Adrenal gland (tissue), 5 donors: ENCODE measurements around the gene CCDC177.

Experiments used
- CTCF ChIP-seq, 6 experiments: fragments of 450-650 bp in 4 of 6; fragments of 200-600 bp in 2 of 6; sonication (generic) in 1 of 6; IDR thresholded peaks; 1 replicate in 5 of 6; 2 replicates in 1 of 6; pipeline versions ENCODE4 v1.5.1 to v1.8.0; 2016 to 2021; ENCODE audit warnings: antibody characterized with exemption in 6 of 6, mild to moderate bottlenecking in 2 of 6, moderate library complexity in 1 of 6
- POLR2A ChIP-seq, 2 donors: fragments of 450-650 bp; IDR thresholded peaks; one replicate each; pipeline ENCODE4 v1.6.1; 2017; ENCODE audit warnings: antibody characterized with exemption in 2 of 2, mild to moderate bottlenecking in 2 of 2, moderate library complexity in 1 of 2
- donor health status: DM: no; HTN: no; CAD: no.

DNA sequence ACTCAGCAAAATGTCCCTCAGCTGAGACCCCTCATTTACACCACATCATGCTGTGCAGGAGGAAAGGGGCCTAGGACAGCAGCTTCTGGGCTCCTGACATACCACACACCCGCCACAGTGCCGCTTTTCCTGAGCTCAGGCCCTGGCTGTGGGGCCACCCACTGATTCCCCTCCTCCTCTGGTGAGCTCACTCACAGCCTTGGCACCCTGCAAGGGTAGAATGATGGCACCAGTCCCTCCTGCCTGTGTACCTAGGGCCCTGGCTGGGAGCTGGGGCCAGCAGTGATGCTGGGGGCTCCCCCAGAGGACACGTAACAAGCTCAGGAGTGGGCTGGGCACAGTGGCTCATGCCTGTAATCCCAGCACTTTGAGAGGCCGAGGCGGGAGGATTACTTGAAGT, 45.7 kb downstream of the CCDC177 start:
- TF ChIP-seq POLR2A (IDR thresholded peaks at IDR 0.05) (no peak), CTCF (IDR thresholded peaks at IDR 0.05) (no peak)
